IMR-90 (cell line): ENCODE measurements around the gene TLCD2. TPM values are rescaled to one million over a fixed set of nuclear protein-coding genes. Genes with fewer than 3 reads are reported as not detected.

Experiments used
- ATAC-seq: fragments of 200-7000 bp; cut with Tn5 transposase; 2 replicates; pipeline ENCODE4 v1.9.1; 2020; ENCODE audit warnings: low read depth, mild to moderate bottlenecking, moderate library complexity
- BruUV-seq: library from RNA; stranded (reverse); fragments of 400-500 nt; replicated peaks from 2 replicates; lab custom pipeline; 2021; lab: Mats Ljungman, UMichigan
- CTCF ChIA-PET: fragments of 300-600 bp; formaldehyde crosslinking; extraction: SDS; loops from one replicate; lab custom pipeline; 2021; ENCODE audit warnings: antibody characterized with exemption; lab: Yijun Ruan, JAX
- POLR2A ChIA-PET: fragments of 300-600 bp; sonication (Branson Sonifier 250); formaldehyde crosslinking; loops from one replicate; lab custom pipeline; 2022; ENCODE audit warnings: antibody characterized with exemption; ENCODE audit not compliant: unreplicated experiment; lab: Charles Lee
- DNase-seq: peaks from one replicate; pipeline ENCODE4 v3.0.0; 2013
- H2AFZ ChIP-seq: replicated peaks from 2 replicates; pipeline ENCODE3; 2013; ENCODE audit warnings: low read length, mild to moderate bottlenecking; ENCODE audit not compliant: poor library complexity
- H2AK5ac ChIP-seq: 2 replicates; pipeline ENCODE4 v1.6.1; 2013; ENCODE audit warnings: low read depth, low read length, inconsistent platforms
- H2AK9ac ChIP-seq: replicated peaks from 2 replicates; pipeline ENCODE3; 2013; ENCODE audit warnings: mild to moderate bottlenecking, low read depth, low read length, moderate library complexity; ENCODE audit not compliant: poor library complexity
- H2BK120ac ChIP-seq: 2 replicates; pipeline ENCODE4 v1.6.1; 2013; ENCODE audit warnings: low read depth, low read length, inconsistent platforms
- H2BK15ac ChIP-seq: 3 replicates; pipeline ENCODE4 v1.6.1; 2013; ENCODE audit warnings: low read depth, low read length, inconsistent platforms
- H2BK20ac ChIP-seq: 2 replicates; pipeline ENCODE4 v1.6.1; 2013; ENCODE audit warnings: low read depth, mild to moderate bottlenecking, inconsistent platforms, low read length, moderate library complexity
- H2BK5ac ChIP-seq: 2 replicates; pipeline ENCODE4 v1.6.1; 2013; ENCODE audit warnings: mild to moderate bottlenecking, low read depth, low read length, inconsistent platforms; ENCODE audit not compliant: poor library complexity, severe bottlenecking
- H3K14ac ChIP-seq: replicated peaks from 2 replicates; pipeline ENCODE4 v1.6.1; 2013; ENCODE audit warnings: low read depth, low read length, inconsistent platforms
- H3K18ac ChIP-seq: 2 replicates; pipeline ENCODE4 v1.6.1; 2013; ENCODE audit warnings: low read depth, low read length, control low read depth
- H3K23ac ChIP-seq: 2 replicates; pipeline ENCODE4 v1.6.1; 2013; ENCODE audit warnings: low read depth, low read length, inconsistent platforms
- H3K27ac ChIP-seq: 2 replicates; pipeline ENCODE4 v1.5.1; 2013; ENCODE audit warnings: mild to moderate bottlenecking, control low read depth, low read length; ENCODE audit not compliant: insufficient read depth
- H3K27me3 ChIP-seq: 2 replicates; pipeline ENCODE4 v1.6.1; 2013; ENCODE audit warnings: low read length; ENCODE audit not compliant: control insufficient read depth, insufficient read depth
- H3K36me3 ChIP-seq: 2 replicates; pipeline ENCODE4 v1.6.1; 2013; ENCODE audit warnings: low read length, mixed read lengths; ENCODE audit not compliant: control insufficient read depth, insufficient read depth
- H3K4ac ChIP-seq: 2 replicates; pipeline ENCODE4 v1.6.1; 2013; ENCODE audit warnings: low read depth, low read length, inconsistent platforms
- H3K4me1 ChIP-seq: 2 replicates; pipeline ENCODE4 v1.6.1; 2013; ENCODE audit warnings: low read length, mixed read lengths; ENCODE audit not compliant: control insufficient read depth, insufficient read depth
- H3K4me2 ChIP-seq: 2 replicates; pipeline ENCODE4 v1.6.1; 2013; ENCODE audit warnings: low read depth, mild to moderate bottlenecking, control low read depth, low read length, moderate library complexity
- H3K4me3 ChIP-seq: 2 replicates; pipeline ENCODE4 v1.5.1; 2013; ENCODE audit warnings: low read depth, mild to moderate bottlenecking, control low read depth, low read length, moderate library complexity; ENCODE audit not compliant: insufficient read depth
- H3K56ac ChIP-seq: 2 replicates; pipeline ENCODE4 v1.6.1; 2013; ENCODE audit warnings: low read length, inconsistent platforms; ENCODE audit not compliant: insufficient read depth; ENCODE audit errors: extremely low read depth
- H3K79me1 ChIP-seq, 2 experiments: 2 replicates each; pipeline ENCODE4 v1.6.1; 2013; ENCODE audit warnings: low read length in 2 of 2, inconsistent platforms in 1 of 2, low read depth in 1 of 2
- H3K9ac ChIP-seq: 2 replicates; pipeline ENCODE4 v1.6.1; 2013; ENCODE audit warnings: low read depth, low read length, control low read depth
- H3K9me1 ChIP-seq: 2 replicates; pipeline ENCODE4 v1.6.1; 2013; ENCODE audit warnings: low read length, inconsistent platforms; ENCODE audit not compliant: insufficient read depth
- H3K9me3 ChIP-seq: 2 replicates; pipeline ENCODE4 v1.6.1; 2013; ENCODE audit warnings: low read length; ENCODE audit not compliant: control insufficient read depth, insufficient read depth
- H4K20me1 ChIP-seq: 2 replicates; pipeline ENCODE4 v1.6.1; 2013; ENCODE audit warnings: low read length, inconsistent platforms; ENCODE audit not compliant: insufficient read depth
- H4K5ac ChIP-seq: 2 replicates; pipeline ENCODE4 v1.6.1; 2013; ENCODE audit warnings: mild to moderate bottlenecking, low read depth, low read length, control low read depth
- H4K8ac ChIP-seq, 2 experiments: 2 replicates each; pipeline ENCODE4 v1.6.1; 2013; ENCODE audit warnings: low read depth in 2 of 2, low read length in 2 of 2, control low read depth in 1 of 2, inconsistent platforms in 1 of 2
- H4K91ac ChIP-seq: 2 replicates; pipeline ENCODE4 v1.6.1; 2013; ENCODE audit warnings: low read depth, low read length, inconsistent platforms; ENCODE audit not compliant: insufficient read depth
- BHLHE40 ChIP-seq: fragments of 150-350 bp; IDR thresholded peaks from 2 replicates; pipeline ENCODE4 v1.6.1; 2016; ENCODE audit warnings: mild to moderate bottlenecking, low read depth, low read length
- CEBPB ChIP-seq: IDR thresholded peaks from 2 replicates; pipeline ENCODE4 v1.6.1; 2012; ENCODE audit warnings: low read depth, low read length, improper control_type of control experiment
- CHD1 ChIP-seq: IDR thresholded peaks from 2 replicates; pipeline ENCODE4 v1.6.1; 2012; ENCODE audit warnings: low read depth, low read length, improper control_type of control experiment
- FOS ChIP-seq: fragments of 150-350 bp; IDR thresholded peaks from 2 replicates; pipeline ENCODE4 v1.6.1; 2016; ENCODE audit warnings: low read depth, low read length
- MAFK ChIP-seq: IDR thresholded peaks from 2 replicates; pipeline ENCODE4 v1.6.1; 2012; ENCODE audit warnings: low read depth, low read length, improper control_type of control experiment
- MAZ ChIP-seq: IDR thresholded peaks from 2 replicates; pipeline ENCODE4 v1.6.1; 2012; ENCODE audit warnings: low read depth, mild to moderate bottlenecking, low read length, improper control_type of control experiment, moderate library complexity, borderline replicate concordance
- MXI1 ChIP-seq: IDR thresholded peaks from 2 replicates; pipeline ENCODE4 v1.6.1; 2012; ENCODE audit warnings: low read depth, mild to moderate bottlenecking, low read length, moderate library complexity, borderline replicate concordance
- NFE2L2 ChIP-seq: fragments of 150-350 bp; IDR thresholded peaks from 2 replicates; pipeline ENCODE4 v1.6.1; 2016; ENCODE audit warnings: low read depth, mild to moderate bottlenecking, low read length
- POLR2A ChIP-seq: IDR thresholded peaks from 2 replicates; pipeline ENCODE4 v1.6.1; 2012; ENCODE audit warnings: mild to moderate bottlenecking, low read depth, low read length
- RAD21 ChIP-seq: IDR thresholded peaks from 2 replicates; pipeline ENCODE4 v1.6.1; 2012; ENCODE audit warnings: low read length, improper control_type of control experiment
- RCOR1 ChIP-seq: IDR thresholded peaks from 2 replicates; pipeline ENCODE4 v1.6.1; 2012; ENCODE audit warnings: mild to moderate bottlenecking, low read length, improper control_type of control experiment; ENCODE audit not compliant: insufficient replicate concordance
- RFX5 ChIP-seq: IDR thresholded peaks from 2 replicates; pipeline ENCODE4 v1.8.0; 2012; ENCODE audit warnings: low read depth, mild to moderate bottlenecking, low read length, moderate library complexity
- SMC3 ChIP-seq: fragments of 150-350 bp; IDR thresholded peaks from 2 replicates; pipeline ENCODE4 v1.6.1; 2016; ENCODE audit warnings: low read depth, mild to moderate bottlenecking, antibody characterized with exemption, low read length, moderate library complexity
- WGBS, 2 experiments: methylation state at CpG; one replicate each; pipeline versions ENCODE4 v1.1.5 to v1.1.7; 2013; ENCODE audit warnings: missing lambda C conversion rate in 2 of 2; ENCODE audit not compliant: insufficient read length in 1 of 2; ENCODE audit errors: extremely low coverage in 2 of 2; 5-methylcytosine and 5-hydroxymethylcytosine counted together
- dilution Hi-C: fragments of 300-500 bp; cut with HindIII; formaldehyde crosslinking; loops from one replicate; pipeline ENCODE4 v1.14.3; 2018; ENCODE audit warnings: low sequenced_read_pairs; ENCODE audit not compliant: unreplicated experiment
- in situ Hi-C: fragments of 300-500 bp; cut with MboI; formaldehyde crosslinking; loops from 3 replicates; pipeline ENCODE4 v1.14.3; 2019; ENCODE audit warnings: low sequenced_read_pairs, inconsistent platforms, mixed read lengths
- intact Hi-C: fragments of 100-400 bp; cut with micrococcal nuclease; formaldehyde crosslinking; loops from 2 replicates; pipeline ENCODE4 v1.10.0; 2022
- polyA plus RNA-seq, 3 experiments: library from polyadenylated mRNA; depleted of rRNA; stranded (reverse); fragments of >200 nt; gene quantifications; 2 replicates each; pipeline ENCODE4 v1.2.3, GENCODE V29; 2012; ENCODE audit warnings: low replicate concordance in 1 of 3
- total RNA-seq: library from RNA; depleted of rRNA; stranded (reverse); fragments of >200 nt; gene quantifications from 2 replicates; pipeline ENCODE4 v1.2.3, GENCODE V29; 2012
- TF ChIP-seq, protein P1 (sequence below): fragments of 150-350 bp; IDR thresholded peaks from 2 replicates; pipeline ENCODE4 v1.6.1; 2017; ENCODE audit warnings: mild to moderate bottlenecking, antibody characterized with exemption, low read length, low read depth
- TF ChIP-seq, protein P2 (sequence below): fragments of 150-350 bp; IDR thresholded peaks from 2 replicates; pipeline ENCODE4 v1.6.1; 2016; ENCODE audit warnings: low read depth, mild to moderate bottlenecking, low read length, moderate library complexity, borderline replicate concordance
- TF ChIP-seq, protein P3 (sequence below): conservative IDR thresholded peaks from 2 replicates; pipeline ENCODE4 v1.5.1; 2012; ENCODE audit warnings: mild to moderate bottlenecking, low read depth, low read length, improper control_type of control experiment

Gene TLCD2
- total and polyA plus RNA-seq, 2 of the 4 experiments (the other 2 are of a cell fraction) = 0.72 to 1.2 TPM

DNA sequence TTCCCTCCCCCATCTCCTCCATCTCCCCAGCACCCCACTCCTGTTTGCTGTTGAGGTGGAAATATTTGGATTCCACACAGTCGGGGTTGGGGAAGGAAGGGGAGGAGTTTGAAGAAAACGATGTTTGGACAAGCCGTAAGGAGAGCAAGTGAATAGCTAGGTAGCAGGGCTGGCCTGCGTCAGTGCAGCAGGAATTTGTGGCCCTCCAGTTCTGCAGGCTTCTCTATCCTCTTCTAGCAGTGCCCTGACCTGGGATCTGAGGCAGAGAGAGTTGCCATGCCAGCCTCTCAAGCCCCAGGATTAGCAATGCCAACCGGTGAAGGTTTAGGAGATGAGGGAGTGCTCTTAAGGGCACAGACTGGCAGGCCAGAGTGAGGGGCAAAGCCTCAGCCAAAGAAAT lies 12.5 kb downstream of the TLCD2 start:
- no peaks in the 10 kb centered on the region for H3K27me3 ChIP-seq
- ATAC-seq = peak; percentile 42
- H2BK15ac ChIP-seq = no peak overlapping the region
- H3K27ac ChIP-seq = no peak overlapping the region
- dilution Hi-C loops = no loop called here
- H3K9me3 ChIP-seq = peaks cover 3% of the 10 kb centered on the region; the same call in 1 of the 2 replicates
- H4K91ac ChIP-seq = no peak overlapping the region
- H3K4me1 ChIP-seq = peaks cover 4% of the 10 kb centered on the region; the same call in 1 of the 2 replicates
- H4K8ac ChIP-seq = no peak overlapping the region
- ChIA-PET CTCF (no interaction called here), POLR2A (interaction anchor here (0.7 kb wide), 1 partner anchor 65 kb away, joined by 12 read pairs; no protein-coding TSS in a partner anchor)
- H2AFZ ChIP-seq = peak overlapping the region; percentile 61
- TF ChIP-seq, protein P1, sequence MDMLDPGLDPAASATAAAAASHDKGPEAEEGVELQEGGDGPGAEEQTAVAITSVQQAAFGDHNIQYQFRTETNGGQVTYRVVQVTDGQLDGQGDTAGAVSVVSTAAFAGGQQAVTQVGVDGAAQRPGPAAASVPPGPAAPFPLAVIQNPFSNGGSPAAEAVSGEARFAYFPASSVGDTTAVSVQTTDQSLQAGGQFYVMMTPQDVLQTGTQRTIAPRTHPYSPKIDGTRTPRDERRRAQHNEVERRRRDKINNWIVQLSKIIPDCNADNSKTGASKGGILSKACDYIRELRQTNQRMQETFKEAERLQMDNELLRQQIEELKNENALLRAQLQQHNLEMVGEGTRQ = no peak
- TF ChIP-seq RCOR1 = no peak
- TF ChIP-seq BHLHE40 = no peak
- no peak for TF ChIP-seq CEBPB
- no peak for TF ChIP-seq MAFK
- no peak for TF ChIP-seq CHD1
- no peak for TF ChIP-seq POLR2A
- TF ChIP-seq, protein P2, sequence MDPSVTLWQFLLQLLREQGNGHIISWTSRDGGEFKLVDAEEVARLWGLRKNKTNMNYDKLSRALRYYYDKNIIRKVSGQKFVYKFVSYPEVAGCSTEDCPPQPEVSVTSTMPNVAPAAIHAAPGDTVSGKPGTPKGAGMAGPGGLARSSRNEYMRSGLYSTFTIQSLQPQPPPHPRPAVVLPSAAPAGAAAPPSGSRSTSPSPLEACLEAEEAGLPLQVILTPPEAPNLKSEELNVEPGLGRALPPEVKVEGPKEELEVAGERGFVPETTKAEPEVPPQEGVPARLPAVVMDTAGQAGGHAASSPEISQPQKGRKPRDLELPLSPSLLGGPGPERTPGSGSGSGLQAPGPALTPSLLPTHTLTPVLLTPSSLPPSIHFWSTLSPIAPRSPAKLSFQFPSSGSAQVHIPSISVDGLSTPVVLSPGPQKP = no peak
- no peak for TF ChIP-seq FOS
- TF ChIP-seq, protein P3, sequence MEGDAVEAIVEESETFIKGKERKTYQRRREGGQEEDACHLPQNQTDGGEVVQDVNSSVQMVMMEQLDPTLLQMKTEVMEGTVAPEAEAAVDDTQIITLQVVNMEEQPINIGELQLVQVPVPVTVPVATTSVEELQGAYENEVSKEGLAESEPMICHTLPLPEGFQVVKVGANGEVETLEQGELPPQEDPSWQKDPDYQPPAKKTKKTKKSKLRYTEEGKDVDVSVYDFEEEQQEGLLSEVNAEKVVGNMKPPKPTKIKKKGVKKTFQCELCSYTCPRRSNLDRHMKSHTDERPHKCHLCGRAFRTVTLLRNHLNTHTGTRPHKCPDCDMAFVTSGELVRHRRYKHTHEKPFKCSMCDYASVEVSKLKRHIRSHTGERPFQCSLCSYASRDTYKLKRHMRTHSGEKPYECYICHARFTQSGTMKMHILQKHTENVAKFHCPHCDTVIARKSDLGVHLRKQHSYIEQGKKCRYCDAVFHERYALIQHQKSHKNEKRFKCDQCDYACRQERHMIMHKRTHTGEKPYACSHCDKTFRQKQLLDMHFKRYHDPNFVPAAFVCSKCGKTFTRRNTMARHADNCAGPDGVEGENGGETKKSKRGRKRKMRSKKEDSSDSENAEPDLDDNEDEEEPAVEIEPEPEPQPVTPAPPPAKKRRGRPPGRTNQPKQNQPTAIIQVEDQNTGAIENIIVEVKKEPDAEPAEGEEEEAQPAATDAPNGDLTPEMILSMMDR = no peak
- TF ChIP-seq SMC3 = no peak
- no peak for TF ChIP-seq MXI1
- no peak for TF ChIP-seq RAD21
- TF ChIP-seq MAZ = no peak
- TF ChIP-seq NFE2L2 = no peak
- no peak for TF ChIP-seq RFX5
- H3K79me1 ChIP-seq = no peaks in the 10 kb centered on the region
- no peaks in the 10 kb centered on the region for H3K36me3 ChIP-seq
- no peak for DNase-seq
- H3K23ac ChIP-seq = no peak overlapping the region; the same call in 1 of the 2 replicates
- H3K18ac ChIP-seq = no peak overlapping the region
- H2AK5ac ChIP-seq = no peak overlapping the region; the same call in 1 of the 2 replicates
- peak overlapping the region; percentile 24 for H2AK9ac ChIP-seq
- no TSS peak for BruUV-seq
- H3K4ac ChIP-seq = no peak overlapping the region
- 83% methylated on average over 1 of the region's 5 CpGs; no CpG with 5 or more reads in 1 of the 2 experiments for WGBS, 2 experiments
- 0 out of 2 replicates have a peak, but pooled peaks cover under 1% of the 10 kb centered on the region for H3K9me1 ChIP-seq
- H2BK5ac ChIP-seq = no peak overlapping the region
- H2BK20ac ChIP-seq = no peak overlapping the region
- H4K20me1 ChIP-seq = no peaks in the 10 kb centered on the region
- intact Hi-C loops = no loop called here
- no peak overlapping the region for H4K5ac ChIP-seq
- no peak overlapping the region for H3K4me3 ChIP-seq
- no peak overlapping the region for H2BK120ac ChIP-seq
- in situ Hi-C loops = no loop called here
- no peak overlapping the region for H3K56ac ChIP-seq
- H3K9ac ChIP-seq = no peak overlapping the region
- H3K4me2 ChIP-seq = no peak overlapping the region
- H3K14ac ChIP-seq = no peak overlapping the region
